ENCODE data around the gene PPIF.

Gene PPIF

DNA sequence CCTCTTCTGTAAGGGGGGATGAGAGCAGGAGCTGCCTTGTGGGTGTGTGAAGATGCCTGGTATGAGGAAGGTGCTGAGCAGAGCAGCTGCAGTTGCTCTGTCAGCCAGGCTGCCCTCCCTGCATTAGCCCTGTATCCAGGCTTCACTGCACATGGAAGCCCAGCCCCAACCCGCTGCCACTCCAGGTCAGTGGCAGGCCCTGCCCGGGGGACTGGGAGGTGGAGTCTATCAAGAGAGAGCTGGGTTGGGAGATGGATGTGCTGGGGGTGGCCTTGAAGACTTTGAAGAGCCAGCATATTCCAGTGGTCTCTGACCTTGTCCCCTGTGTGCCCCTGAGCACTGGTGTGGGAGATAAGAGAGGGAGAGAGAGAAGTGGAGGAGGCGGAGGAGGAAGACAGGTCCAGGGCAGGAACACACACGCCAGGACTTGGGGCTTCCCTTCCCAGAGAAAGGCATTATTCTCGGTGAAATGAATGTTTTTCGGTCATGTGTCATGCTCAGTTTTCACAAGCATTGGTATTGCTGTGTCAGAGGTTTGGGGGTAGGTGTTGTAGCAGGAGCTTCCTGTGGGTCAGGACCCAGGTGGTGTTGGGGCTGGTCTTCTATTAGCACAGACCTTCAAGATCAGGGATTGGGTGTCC lies 2.6 kb downstream of the PPIF start:
- peaks cover 48% of the 10 kb centered on the region for H3K36me3 ChIP-seq (ENCODE audit: control insufficient read depth, insufficient read depth, low read length)
- no peak for DNase-seq (ENCODE audit: extremely low read depth, insufficient read length)
- no peak overlapping the region for H3K4me3 ChIP-seq (replicated peaks; ENCODE audit: low read depth, low read length)
- TF ChIP-seq, protein P1, sequence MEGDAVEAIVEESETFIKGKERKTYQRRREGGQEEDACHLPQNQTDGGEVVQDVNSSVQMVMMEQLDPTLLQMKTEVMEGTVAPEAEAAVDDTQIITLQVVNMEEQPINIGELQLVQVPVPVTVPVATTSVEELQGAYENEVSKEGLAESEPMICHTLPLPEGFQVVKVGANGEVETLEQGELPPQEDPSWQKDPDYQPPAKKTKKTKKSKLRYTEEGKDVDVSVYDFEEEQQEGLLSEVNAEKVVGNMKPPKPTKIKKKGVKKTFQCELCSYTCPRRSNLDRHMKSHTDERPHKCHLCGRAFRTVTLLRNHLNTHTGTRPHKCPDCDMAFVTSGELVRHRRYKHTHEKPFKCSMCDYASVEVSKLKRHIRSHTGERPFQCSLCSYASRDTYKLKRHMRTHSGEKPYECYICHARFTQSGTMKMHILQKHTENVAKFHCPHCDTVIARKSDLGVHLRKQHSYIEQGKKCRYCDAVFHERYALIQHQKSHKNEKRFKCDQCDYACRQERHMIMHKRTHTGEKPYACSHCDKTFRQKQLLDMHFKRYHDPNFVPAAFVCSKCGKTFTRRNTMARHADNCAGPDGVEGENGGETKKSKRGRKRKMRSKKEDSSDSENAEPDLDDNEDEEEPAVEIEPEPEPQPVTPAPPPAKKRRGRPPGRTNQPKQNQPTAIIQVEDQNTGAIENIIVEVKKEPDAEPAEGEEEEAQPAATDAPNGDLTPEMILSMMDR (IDR thresholded peaks at IDR 0.05; ENCODE audit: insufficient read depth, low read length, poor library complexity, severe bottlenecking), result no peak
- no peaks in the 10 kb centered on the region for H3K27me3 ChIP-seq (replicated peaks; ENCODE audit: control insufficient read depth, insufficient read depth, low read length)

DNA sequence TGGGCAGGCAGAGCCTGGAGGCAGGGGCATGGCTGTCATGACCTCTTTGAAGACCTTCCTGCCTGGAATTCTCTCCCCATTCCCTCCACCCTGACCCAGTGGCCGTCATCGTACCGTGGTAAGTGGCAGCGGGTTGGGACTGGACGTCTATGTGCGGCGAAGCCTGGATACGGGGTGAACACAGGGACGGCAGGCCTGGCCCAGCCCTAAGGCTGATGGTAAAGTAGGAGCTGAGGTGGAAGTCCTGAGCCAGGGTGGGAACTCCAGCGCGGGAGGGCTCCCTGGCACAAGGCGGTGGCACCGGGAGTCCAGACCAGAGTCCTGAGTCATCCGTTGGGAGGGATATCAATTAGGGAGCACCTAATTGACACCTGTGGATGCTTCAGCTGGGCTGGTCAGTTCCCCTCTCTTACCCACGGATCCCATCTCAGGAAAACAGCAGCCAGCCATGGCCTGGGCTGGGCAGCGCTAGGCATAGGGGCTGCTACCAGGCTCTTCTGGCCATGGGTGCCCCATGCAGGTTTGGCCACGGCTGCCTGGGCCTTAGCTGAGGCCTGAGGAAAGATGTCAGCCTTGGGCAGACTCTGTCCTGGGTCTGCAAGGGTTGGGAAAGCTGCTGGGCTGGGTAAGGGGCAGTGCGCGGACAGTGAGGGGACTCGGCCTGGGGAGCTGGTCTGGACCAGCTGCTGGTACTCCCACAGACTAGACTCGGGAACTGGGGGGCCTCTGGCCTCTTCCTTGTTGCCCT lies 3.3 kb downstream of the PPIF start:
- no peak for DNase-seq (ENCODE audit: extremely low read depth, insufficient read length)
- Histone ChIP-seq H3K4me3 (replicated peaks; ENCODE audit: low read depth, low read length) (no peak overlapping the region), H3K36me3 (ENCODE audit: control insufficient read depth, insufficient read depth, low read length) (peaks cover 49% of the 10 kb centered on the region), H3K27me3 (replicated peaks; ENCODE audit: control insufficient read depth, insufficient read depth, low read length) (no peaks in the 10 kb centered on the region)
- TF ChIP-seq, protein P1 (IDR thresholded peaks at IDR 0.05; ENCODE audit: insufficient read depth, low read length, poor library complexity, severe bottlenecking), result no peak

DNA sequence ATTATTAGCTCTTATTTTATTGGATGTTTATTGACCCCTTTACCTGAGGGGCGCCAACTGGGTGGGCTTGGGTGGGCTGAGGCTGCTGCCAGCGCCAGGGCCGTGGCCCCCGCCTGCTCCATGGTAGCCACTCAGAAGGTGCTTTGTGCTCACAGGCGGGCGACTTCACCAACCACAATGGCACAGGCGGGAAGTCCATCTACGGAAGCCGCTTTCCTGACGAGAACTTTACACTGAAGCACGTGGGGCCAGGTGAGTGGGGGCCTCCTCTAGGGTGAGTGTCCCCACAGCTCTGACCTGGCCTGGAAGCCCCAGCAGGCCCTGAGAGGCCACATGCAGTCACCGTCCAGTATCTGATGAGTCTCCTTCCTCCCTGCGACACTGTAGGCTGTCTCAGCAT lies 4.1 kb downstream of the PPIF start:
- no peaks in the 10 kb centered on the region for H3K27me3 ChIP-seq (replicated peaks; ENCODE audit: control insufficient read depth, insufficient read depth, low read length)
- DNase-seq (ENCODE audit: extremely low read depth, insufficient read length), result no peak
- peaks cover 49% of the 10 kb centered on the region for H3K36me3 ChIP-seq (ENCODE audit: control insufficient read depth, insufficient read depth, low read length)
- no peak overlapping the region for H3K4me3 ChIP-seq (replicated peaks; ENCODE audit: low read depth, low read length)
- TF ChIP-seq, protein P1 (IDR thresholded peaks at IDR 0.05; ENCODE audit: insufficient read depth, low read length, poor library complexity, severe bottlenecking), result no peak

DNA sequence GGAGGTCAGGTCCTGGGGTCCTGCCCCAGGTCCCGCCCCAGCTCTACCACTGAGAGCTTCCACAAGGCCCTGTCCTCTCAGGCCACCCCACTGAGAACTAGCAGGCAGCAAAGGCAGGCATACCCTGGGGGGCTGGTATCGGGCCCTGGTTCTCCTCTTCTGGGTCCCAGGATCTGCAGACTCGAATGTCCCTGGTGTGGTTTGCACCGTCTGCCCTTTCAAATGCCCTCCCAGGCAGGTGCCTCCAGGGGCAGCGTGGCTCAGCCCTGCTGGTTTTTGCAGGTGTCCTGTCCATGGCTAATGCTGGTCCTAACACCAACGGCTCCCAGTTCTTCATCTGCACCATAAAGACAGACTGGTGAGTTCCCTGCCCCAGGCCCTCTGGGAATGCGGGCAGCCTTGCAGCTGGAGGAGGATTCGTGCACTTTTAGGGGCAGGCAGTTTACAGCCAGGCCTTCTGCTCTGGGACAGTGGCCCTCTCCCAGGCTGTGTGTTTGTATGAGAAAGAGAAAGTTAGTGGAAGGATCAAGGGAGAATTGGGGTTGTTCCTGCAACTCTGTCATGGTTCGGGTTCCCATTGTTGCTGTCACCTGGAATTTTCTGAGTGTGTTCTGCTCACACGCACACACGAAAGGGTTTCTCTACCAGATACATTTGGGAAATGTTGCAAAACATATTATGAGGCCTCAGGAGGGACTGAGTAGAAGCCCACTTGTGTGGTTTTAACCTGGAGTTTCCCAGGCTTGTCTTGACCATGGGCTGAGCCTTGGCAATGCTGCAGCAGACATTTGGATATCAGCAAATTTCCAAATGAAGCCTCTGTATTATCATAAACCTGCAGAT lies 5.0 kb downstream of the PPIF start:
- Histone ChIP-seq H3K4me3 (replicated peaks; ENCODE audit: low read depth, low read length) (no peak overlapping the region), H3K27me3 (replicated peaks; ENCODE audit: control insufficient read depth, insufficient read depth, low read length) (no peaks in the 10 kb centered on the region), H3K36me3 (ENCODE audit: control insufficient read depth, insufficient read depth, low read length) (peaks cover 49% of the 10 kb centered on the region)
- DNase-seq (ENCODE audit: extremely low read depth, insufficient read length), result no peak
- TF ChIP-seq, protein P1 (IDR thresholded peaks at IDR 0.05; ENCODE audit: insufficient read depth, low read length, poor library complexity, severe bottlenecking), result no peak

DNA sequence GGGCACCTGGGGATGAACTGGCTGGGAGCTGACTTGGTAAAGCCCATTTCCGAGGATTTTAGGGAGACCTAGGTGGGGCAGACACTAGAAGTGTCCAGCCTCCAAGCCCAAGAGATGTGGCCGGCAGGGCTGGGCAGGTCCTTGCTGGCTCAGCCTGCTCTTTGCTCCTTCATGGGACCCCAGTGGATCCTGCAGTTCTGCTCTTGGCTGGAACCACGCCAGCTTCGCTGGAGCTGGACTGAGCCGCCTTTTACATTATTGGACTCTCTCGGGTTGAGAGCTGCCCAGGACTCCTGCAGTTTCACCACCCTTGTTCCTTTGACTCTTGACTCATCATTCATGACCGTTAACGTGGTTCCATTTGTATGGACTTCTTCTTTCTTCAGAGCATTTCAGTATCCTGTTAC lies 5.7 kb downstream of the PPIF start:
- DNase-seq (ENCODE audit: extremely low read depth, insufficient read length), result no peak
- H3K36me3 ChIP-seq (ENCODE audit: control insufficient read depth, insufficient read depth, low read length), result peaks cover 49% of the 10 kb centered on the region
- TF ChIP-seq, protein P1 (IDR thresholded peaks at IDR 0.05; ENCODE audit: insufficient read depth, low read length, poor library complexity, severe bottlenecking), result no peak
- H3K4me3 ChIP-seq (replicated peaks; ENCODE audit: low read depth, low read length), result no peak overlapping the region
- H3K27me3 ChIP-seq (replicated peaks; ENCODE audit: control insufficient read depth, insufficient read depth, low read length), result no peaks in the 10 kb centered on the region

Data from GM06990 (cell line).